Nephron (organoid): ENCODE measurements around the gene CNDP1.

Source experiments
- H3K27ac Mint-ChIP-seq, 3 experiments: 2 replicates each; pipeline ENCODE4 v1.8.0; 2020; ENCODE audit warnings: mixed read lengths in 3 of 3, mild to moderate bottlenecking in 2 of 3, moderate library complexity in 1 of 3
- H3K27me3 Mint-ChIP-seq: 2 replicates; pipeline ENCODE4 v1.8.0; 2021; ENCODE audit warnings: low read depth, mild to moderate bottlenecking, moderate library complexity, mixed read lengths
- H3K36me3 Mint-ChIP-seq: 2 replicates; pipeline ENCODE4 v1.8.0; 2020; ENCODE audit warnings: low read depth, mixed read lengths
- H3K4me1 Mint-ChIP-seq: 2 replicates; pipeline ENCODE4 v1.8.0; 2020; ENCODE audit warnings: mixed read lengths
- H3K4me3 Mint-ChIP-seq, 3 experiments: 2 replicates each; pipeline ENCODE4 v1.8.0; 2020; ENCODE audit warnings: mild to moderate bottlenecking in 3 of 3, mixed read lengths in 3 of 3, moderate library complexity in 2 of 3
- H3K9me3 Mint-ChIP-seq: 2 replicates; pipeline ENCODE4 v1.8.0; 2020; ENCODE audit warnings: mixed read lengths
- CTCF ChIP-seq, 3 experiments: fragments of 200-600 bp; sonication (generic); IDR thresholded peaks; one replicate each; pipeline ENCODE4 v1.5.0; 2021; ENCODE audit warnings: antibody characterized with exemption in 3 of 3; ENCODE audit not compliant: unreplicated experiment in 3 of 3

Gene CNDP1

GRCh38 chr18:74570266-74570665 is 36.0 kb downstream of the CNDP1 start:
- TF ChIP-seq CTCF (IDR thresholded peaks at IDR 0.05; ENCODE audit: unreplicated experiment in 3 of 3) = no peak
- H3K9me3 Mint-ChIP-seq = peaks cover 21% of the 10 kb centered on the region
- no peak overlapping the region for H3K4me3 Mint-ChIP-seq
- no peaks in the 10 kb centered on the region for H3K36me3 Mint-ChIP-seq
- H3K4me1 Mint-ChIP-seq = no peaks in the 10 kb centered on the region
- H3K27ac Mint-ChIP-seq = no peak overlapping the region
- H3K27me3 Mint-ChIP-seq = peaks cover 11% of the 10 kb centered on the region

DNA sequence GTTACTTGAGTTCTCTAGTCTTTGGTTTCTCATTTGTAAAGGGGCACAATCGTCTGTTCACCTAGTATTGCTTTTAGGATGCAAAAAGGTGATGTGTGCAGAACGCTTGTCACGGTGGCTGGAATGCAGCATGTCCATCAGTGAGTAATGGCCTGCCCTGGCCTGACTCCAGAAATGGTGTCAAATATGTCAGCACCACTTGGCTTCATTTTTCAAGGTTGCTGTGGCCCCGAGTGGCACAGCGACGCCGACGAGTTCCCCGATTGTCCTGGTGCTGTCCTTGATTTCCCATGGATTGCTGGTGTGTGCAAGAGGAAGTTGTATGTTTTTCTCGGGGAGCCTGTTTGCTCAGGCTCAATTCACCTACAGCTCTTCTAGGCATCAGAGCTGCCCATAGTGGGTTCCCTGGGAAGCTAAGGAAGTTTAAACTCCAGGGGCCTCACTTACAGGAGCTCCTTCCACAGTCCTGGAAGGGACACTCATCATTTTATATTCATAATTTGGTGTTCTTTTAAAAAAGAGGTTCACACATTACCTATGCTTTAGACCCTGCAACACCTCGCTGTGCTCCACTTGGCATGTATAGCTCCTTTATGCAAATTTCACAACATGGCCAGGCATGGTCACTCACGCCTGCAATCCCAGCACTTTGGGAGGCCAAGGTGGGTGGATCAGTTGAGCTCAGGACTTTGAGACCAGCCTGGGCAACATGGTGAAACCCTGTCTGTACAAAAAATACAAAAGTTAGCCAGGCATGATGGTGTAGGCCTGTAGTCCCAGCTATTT is 37.8 kb downstream of the CNDP1 start:
- Mint-ChIP-seq H3K36me3 (no peaks in the 10 kb centered on the region), H3K27ac (no peak overlapping the region), H3K9me3 (peaks cover 13% of the 10 kb centered on the region), H3K4me3 (no peak overlapping the region), H3K4me1 (no peaks in the 10 kb centered on the region), H3K27me3 (peaks cover 14% of the 10 kb centered on the region)
- no peak for TF ChIP-seq CTCF (IDR thresholded peaks at IDR 0.05; ENCODE audit: unreplicated experiment in 3 of 3)

GRCh38 chr18:74573053-74573452 is 38.8 kb downstream of the CNDP1 start:
- no peak for TF ChIP-seq CTCF (IDR thresholded peaks at IDR 0.05; ENCODE audit: unreplicated experiment in 3 of 3)
- H3K9me3 Mint-ChIP-seq = peaks cover 8% of the 10 kb centered on the region
- H3K27me3 Mint-ChIP-seq = peaks cover 14% of the 10 kb centered on the region
- H3K4me1 Mint-ChIP-seq = no peaks in the 10 kb centered on the region
- no peak overlapping the region for H3K4me3 Mint-ChIP-seq
- H3K27ac Mint-ChIP-seq = no peak overlapping the region
- no peaks in the 10 kb centered on the region for H3K36me3 Mint-ChIP-seq

DNA sequence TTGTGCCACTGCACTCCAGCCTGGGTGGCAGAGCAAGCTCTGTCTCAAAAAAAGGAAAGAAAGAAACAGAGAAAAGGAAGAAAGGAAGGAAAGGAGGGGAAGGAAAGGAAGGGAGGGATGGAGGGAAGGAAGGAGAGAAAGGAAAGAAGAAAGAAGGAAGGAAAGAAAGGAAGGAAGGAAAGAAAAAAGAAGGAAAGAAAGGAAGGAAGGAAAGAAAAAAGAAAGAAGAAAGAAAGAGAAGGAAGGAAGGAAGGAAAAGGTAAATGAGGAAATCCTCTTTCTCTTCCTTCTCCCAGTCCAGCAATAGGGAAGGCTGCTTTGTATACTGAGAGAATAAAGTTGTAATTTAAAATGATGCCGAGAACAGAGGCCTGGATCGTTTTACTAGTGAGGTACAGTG is 40.6 kb downstream of the CNDP1 start:
- no peak for TF ChIP-seq CTCF (IDR thresholded peaks at IDR 0.05; ENCODE audit: unreplicated experiment in 3 of 3)
- H3K27ac Mint-ChIP-seq = no peak overlapping the region
- no peak overlapping the region for H3K4me3 Mint-ChIP-seq
- peaks cover 15% of the 10 kb centered on the region for H3K27me3 Mint-ChIP-seq
- no peaks in the 10 kb centered on the region for H3K36me3 Mint-ChIP-seq
- H3K9me3 Mint-ChIP-seq = peaks cover 3% of the 10 kb centered on the region
- peaks cover 6% of the 10 kb centered on the region for H3K4me1 Mint-ChIP-seq

- TF ChIP-seq CTCF (IDR thresholded peaks at IDR 0.05; ENCODE audit: unreplicated experiment in 3 of 3) = no peak
- Mint-ChIP-seq H3K9me3 (peaks cover 3% of the 10 kb centered on the region), H3K27me3 (peaks cover 19% of the 10 kb centered on the region), H3K4me3 (no peak overlapping the region), H3K27ac (peak overlapping the region in 1 of 3 experiments; percentile 71), H3K36me3 (no peaks in the 10 kb centered on the region), H3K4me1 (peaks cover 7% of the 10 kb centered on the region)
Measured at GRCh38 chr18:74577019-74577418, 42.7 kb downstream of the CNDP1 start.

GRCh38 chr18:74579496-74580065 is 45.3 kb downstream of the CNDP1 start:
- H3K27me3 Mint-ChIP-seq = peaks cover 17% of the 10 kb centered on the region
- H3K4me3 Mint-ChIP-seq = no peak overlapping the region
- no peaks in the 10 kb centered on the region for H3K36me3 Mint-ChIP-seq
- H3K4me1 Mint-ChIP-seq = peaks cover 7% of the 10 kb centered on the region
- H3K27ac Mint-ChIP-seq = peak overlapping the region in 2 of 3 experiments; percentile 41 to 86
- H3K9me3 Mint-ChIP-seq = no peaks in the 10 kb centered on the region
- no peak for TF ChIP-seq CTCF (IDR thresholded peaks at IDR 0.05; ENCODE audit: unreplicated experiment in 3 of 3)
